H1 (cell line): ENCODE data around the gene FXYD7.

ENCODE experiments used
- JUND ChIP-seq: IDR thresholded peaks from 2 replicates; pipeline ENCODE4 v1.6.1; 2011; ENCODE audit warnings: mild to moderate bottlenecking, improper control_type of control experiment, low read length
- POLR2AphosphoS5 ChIP-seq: IDR thresholded peaks from 2 replicates; pipeline ENCODE4 v1.6.1; 2011; ENCODE audit warnings: low read depth, low read length
- POU5F1 ChIP-seq: IDR thresholded peaks from 2 replicates; pipeline ENCODE4 v1.6.1; 2011; ENCODE audit warnings: low read depth, mild to moderate bottlenecking, low read length, moderate library complexity
- RAD21 ChIP-seq, 2 experiments: IDR thresholded peaks in 1 of 2; conservative IDR thresholded peaks in 1 of 2; 2 replicates each; pipeline ENCODE4 v1.6.1; 2011; ENCODE audit warnings: low read depth in 2 of 2, low read length in 2 of 2, improper control_type of control experiment in 1 of 2, inconsistent platforms in 1 of 2, mild to moderate bottlenecking in 1 of 2, moderate library complexity in 1 of 2
- SP1 ChIP-seq: IDR thresholded peaks from 2 replicates; pipeline ENCODE4 v1.6.1; 2011; ENCODE audit warnings: low read depth, low read length
- TAF1 ChIP-seq: IDR thresholded peaks from 2 replicates; pipeline ENCODE4 v1.6.1; 2011; ENCODE audit warnings: mild to moderate bottlenecking, low read depth, low read length
- TEAD4 ChIP-seq: IDR thresholded peaks from 2 replicates; pipeline ENCODE4 v1.6.1; 2012; ENCODE audit warnings: low read depth, low read length, inconsistent platforms, mixed read lengths
- YY1 ChIP-seq: IDR thresholded peaks from 2 replicates; pipeline ENCODE4 v1.6.1; 2011; ENCODE audit warnings: low read depth, mild to moderate bottlenecking, low read length
- TF ChIP-seq, protein P1 (sequence below), 3 experiments: IDR thresholded peaks; 1 replicate in 2 of 3; 2 replicates in 1 of 3; pipeline versions ENCODE4 v1.5.1 to v1.6.1; 2011; ENCODE audit warnings: low read length in 3 of 3, mild to moderate bottlenecking in 3 of 3, inconsistent platforms in 2 of 3, low read depth in 1 of 3, moderate library complexity in 1 of 3; ENCODE audit not compliant: insufficient read depth in 1 of 3; ENCODE audit errors: control extremely low read depth in 1 of 3
- TF ChIP-seq, protein P2 (sequence below): IDR thresholded peaks from 2 replicates; pipeline ENCODE4 v1.6.1; 2012; ENCODE audit warnings: inconsistent platforms

DNA sequence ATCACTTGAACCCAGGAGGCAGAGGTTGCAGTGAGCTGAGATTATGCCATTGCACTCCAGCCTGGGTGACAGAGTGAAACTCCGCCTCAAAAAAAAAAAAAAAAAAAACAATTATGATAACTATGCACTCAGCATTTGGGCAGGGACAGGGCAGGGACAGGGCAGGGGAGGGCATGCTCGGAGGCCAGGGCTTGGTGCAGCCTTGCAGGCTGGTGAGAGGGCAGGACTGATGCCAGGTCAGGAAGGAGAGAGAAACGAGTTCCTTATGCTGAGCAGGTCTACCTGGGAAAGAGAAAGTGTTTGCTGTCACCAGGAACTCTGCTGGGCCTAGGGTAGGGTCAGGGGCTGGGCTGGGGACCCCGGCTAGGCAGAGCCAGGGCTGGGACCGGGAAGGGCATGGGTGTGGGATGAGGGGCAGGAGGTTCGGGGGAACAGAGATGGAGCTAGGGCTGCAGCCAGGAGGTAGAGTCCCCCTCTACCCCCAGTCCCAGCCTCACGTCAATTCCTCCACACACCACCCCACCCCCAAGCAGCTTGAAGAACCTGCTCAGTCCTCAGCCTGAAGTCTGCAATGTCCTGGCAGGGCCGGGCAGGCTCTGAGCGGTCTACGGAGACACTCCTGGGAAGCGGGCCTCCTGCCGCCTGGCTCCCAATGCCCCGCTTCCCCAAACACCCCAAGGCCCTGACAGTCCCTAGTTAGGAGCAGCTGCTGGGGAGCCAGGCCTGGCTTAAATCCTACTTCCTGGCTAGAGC is 24.6 kb upstream of the FXYD7 start:
- TF ChIP-seq JUND, result no peak
- TF ChIP-seq, protein P1, sequence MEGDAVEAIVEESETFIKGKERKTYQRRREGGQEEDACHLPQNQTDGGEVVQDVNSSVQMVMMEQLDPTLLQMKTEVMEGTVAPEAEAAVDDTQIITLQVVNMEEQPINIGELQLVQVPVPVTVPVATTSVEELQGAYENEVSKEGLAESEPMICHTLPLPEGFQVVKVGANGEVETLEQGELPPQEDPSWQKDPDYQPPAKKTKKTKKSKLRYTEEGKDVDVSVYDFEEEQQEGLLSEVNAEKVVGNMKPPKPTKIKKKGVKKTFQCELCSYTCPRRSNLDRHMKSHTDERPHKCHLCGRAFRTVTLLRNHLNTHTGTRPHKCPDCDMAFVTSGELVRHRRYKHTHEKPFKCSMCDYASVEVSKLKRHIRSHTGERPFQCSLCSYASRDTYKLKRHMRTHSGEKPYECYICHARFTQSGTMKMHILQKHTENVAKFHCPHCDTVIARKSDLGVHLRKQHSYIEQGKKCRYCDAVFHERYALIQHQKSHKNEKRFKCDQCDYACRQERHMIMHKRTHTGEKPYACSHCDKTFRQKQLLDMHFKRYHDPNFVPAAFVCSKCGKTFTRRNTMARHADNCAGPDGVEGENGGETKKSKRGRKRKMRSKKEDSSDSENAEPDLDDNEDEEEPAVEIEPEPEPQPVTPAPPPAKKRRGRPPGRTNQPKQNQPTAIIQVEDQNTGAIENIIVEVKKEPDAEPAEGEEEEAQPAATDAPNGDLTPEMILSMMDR (IDR thresholded peaks at IDR 0.05; ENCODE audit: control extremely low read depth in 1 of 3, insufficient read depth in 1 of 3, low read depth in 1 of 3, low read length in 3 of 3), result no peak
- TF ChIP-seq SP1, result no peak
- TF ChIP-seq POLR2AphosphoS5, result no peak
- no peak for TF ChIP-seq TEAD4
- TF ChIP-seq RAD21 (IDR thresholded peaks at IDR 0.05 in 1 of 2, conservative IDR thresholded peaks at IDR 0.05 in 1 of 2; ENCODE audit: low read depth in 2 of 2, low read length in 2 of 2), result no peak
- TF ChIP-seq, protein P2, sequence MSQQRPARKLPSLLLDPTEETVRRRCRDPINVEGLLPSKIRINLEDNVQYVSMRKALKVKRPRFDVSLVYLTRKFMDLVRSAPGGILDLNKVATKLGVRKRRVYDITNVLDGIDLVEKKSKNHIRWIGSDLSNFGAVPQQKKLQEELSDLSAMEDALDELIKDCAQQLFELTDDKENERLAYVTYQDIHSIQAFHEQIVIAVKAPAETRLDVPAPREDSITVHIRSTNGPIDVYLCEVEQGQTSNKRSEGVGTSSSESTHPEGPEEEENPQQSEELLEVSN, result no peak
- TF ChIP-seq YY1, result no peak
- TF ChIP-seq POU5F1, result no peak
- no peak for TF ChIP-seq TAF1
